Stimulated activated naive CD8-positive, alpha-beta T cell treated with anti-CD3 and anti-CD28 coated beads, Interleukin-15, Interleukin-2, amounts not matched to agents 100 U/mL and 50 U/mL, for 24 hours (primary cell): ENCODE results near the gene GAB4.

Experiments used
- ATAC-seq: fragments of 150-1000 bp; cut with Tn5 transposase; one replicate; pipeline ENCODE4 v1.10.0; 2021
- DNase-seq: peaks from one replicate; pipeline ENCODE4 v3.0.0; 2021

GAB4 gene

GRCh38 chr22:16912281-16912680, 95.7 kb downstream of the GAB4 start:
- ATAC-seq: no peak
- no peak for DNase-seq
